OCI-LY3 (cell line): ENCODE measurements around the gene TRMT112.

Experiments used
- CTCF ChIP-seq: fragments of 200-600, 300-600 bp; sonication (generic); IDR thresholded peaks from 2 replicates; pipeline ENCODE4 v1.5.1; 2014; ENCODE audit warnings: antibody characterized with exemption, low read length, low read depth
- EZH2phosphoT487 ChIP-seq: fragments of 200-600 bp; shearing (Covaris generic); IDR thresholded peaks from 2 replicates; pipeline ENCODE4 v1.6.1; 2018; ENCODE audit warnings: antibody characterized with exemption, mixed run types, low read depth

GRCh38 chr11:64286801-64287159 is 30.6 kb downstream of the TRMT112 start:
- no peak for TF ChIP-seq CTCF
- TF ChIP-seq EZH2phosphoT487, result no peak
